Esophagus squamous epithelium (tissue), 4 donors: ENCODE results near the gene SNED1.

Source experiments
- CTCF ChIP-seq, 6 experiments: fragments of 450-650 bp in 4 of 6; fragments of 200-600 bp in 2 of 6; sonication (generic) in 2 of 6; IDR thresholded peaks; one replicate each; pipeline ENCODE4 v1.5.1; 2016 to 2019; ENCODE audit warnings: antibody characterized with exemption in 6 of 6, mild to moderate bottlenecking in 4 of 6, moderate library complexity in 4 of 6
- POLR2A ChIP-seq, 4 donors: fragments of 450-650 bp; IDR thresholded peaks; one replicate each; pipeline ENCODE4 v1.6.1; 2017; ENCODE audit warnings: antibody characterized with exemption in 4 of 4, mild to moderate bottlenecking in 4 of 4, moderate library complexity in 3 of 4

DNA sequence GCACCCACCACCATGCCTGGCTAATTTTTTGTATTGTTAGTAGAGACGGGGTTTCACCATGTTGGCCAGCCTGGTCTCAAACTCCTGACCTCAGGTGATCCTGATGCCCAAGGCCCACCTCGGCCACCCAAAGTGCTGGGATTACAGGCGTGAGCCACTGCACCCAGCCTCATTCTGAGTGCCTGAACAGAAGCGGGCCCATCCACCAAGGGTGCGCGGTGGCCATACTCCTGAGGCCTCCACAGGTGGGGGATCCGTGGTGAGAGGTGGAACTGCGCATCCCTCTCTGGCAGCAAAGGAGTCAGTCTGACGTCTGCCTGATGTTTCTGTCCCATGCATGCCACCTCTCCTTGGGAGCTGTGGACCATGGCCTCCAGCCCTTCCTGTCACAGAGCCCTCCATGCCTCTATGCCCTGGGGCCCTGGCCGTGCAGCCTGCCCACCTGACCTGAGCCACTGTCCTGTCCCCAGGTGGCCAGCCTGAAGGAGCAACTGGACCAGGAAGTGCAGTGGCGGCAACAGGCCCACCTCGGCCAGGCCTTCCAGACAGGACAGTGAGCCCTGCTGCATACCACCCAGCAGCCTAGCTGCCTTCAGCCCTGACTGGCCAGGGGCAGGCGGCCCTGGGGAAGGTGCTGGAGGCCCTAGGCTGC lies 7.6 kb upstream of the SNED1 start:
- no peak for TF ChIP-seq CTCF (IDR thresholded peaks at IDR 0.05)
- no peak for TF ChIP-seq POLR2A (IDR thresholded peaks at IDR 0.05)
